Uterine smooth muscle cell (primary cell): ENCODE measurements around the gene SEZ6. TPM values are rescaled to one million over a fixed set of nuclear protein-coding genes. Genes with fewer than 3 reads are reported as not detected.

Source experiments
- total RNA-seq: library from RNA; depleted of rRNA; stranded (reverse); fragments of >200 nt; gene quantifications from 2 replicates; pipeline ENCODE4 v1.2.3, GENCODE V29; 2014

SEZ6 gene, protein sequence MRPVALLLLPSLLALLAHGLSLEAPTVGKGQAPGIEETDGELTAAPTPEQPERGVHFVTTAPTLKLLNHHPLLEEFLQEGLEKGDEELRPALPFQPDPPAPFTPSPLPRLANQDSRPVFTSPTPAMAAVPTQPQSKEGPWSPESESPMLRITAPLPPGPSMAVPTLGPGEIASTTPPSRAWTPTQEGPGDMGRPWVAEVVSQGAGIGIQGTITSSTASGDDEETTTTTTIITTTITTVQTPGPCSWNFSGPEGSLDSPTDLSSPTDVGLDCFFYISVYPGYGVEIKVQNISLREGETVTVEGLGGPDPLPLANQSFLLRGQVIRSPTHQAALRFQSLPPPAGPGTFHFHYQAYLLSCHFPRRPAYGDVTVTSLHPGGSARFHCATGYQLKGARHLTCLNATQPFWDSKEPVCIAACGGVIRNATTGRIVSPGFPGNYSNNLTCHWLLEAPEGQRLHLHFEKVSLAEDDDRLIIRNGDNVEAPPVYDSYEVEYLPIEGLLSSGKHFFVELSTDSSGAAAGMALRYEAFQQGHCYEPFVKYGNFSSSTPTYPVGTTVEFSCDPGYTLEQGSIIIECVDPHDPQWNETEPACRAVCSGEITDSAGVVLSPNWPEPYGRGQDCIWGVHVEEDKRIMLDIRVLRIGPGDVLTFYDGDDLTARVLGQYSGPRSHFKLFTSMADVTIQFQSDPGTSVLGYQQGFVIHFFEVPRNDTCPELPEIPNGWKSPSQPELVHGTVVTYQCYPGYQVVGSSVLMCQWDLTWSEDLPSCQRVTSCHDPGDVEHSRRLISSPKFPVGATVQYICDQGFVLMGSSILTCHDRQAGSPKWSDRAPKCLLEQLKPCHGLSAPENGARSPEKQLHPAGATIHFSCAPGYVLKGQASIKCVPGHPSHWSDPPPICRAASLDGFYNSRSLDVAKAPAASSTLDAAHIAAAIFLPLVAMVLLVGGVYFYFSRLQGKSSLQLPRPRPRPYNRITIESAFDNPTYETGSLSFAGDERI
- total RNA-seq: not detected in 2 replicates

DNA sequence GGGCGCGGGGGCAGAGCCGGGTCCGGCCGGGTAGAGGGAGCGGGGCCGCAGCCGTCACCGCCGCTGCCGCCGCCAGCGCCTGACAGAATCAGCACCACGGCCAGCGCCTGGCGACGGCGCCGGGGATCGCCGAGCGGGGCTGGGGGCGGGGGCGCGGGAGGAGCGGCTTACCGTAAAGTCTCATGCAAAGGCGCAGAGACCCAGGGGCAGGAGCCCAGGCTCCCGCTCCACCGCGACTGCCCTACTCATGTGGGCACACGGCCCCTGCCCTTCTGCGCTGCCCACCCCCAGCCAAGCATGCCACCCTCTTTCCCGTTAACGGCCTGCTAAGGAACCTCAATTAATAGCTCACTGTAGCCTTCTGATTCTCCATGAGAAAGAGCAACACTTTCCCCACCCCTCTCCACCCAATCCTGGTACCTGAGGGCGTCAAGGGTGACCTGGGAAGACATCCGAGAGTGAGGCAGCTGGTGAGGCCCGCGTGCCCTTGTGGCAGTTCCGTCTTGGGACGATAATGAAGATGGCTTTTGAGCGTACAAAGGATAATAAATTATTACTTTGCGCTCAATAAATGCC lies at the start of gene SEZ6:
Gene SEZ6 (minus strand): TSS at position 98 of the 576 bp plus-strand sequence. CDS start 164 bp downstream, outside the sequence.

DNA sequence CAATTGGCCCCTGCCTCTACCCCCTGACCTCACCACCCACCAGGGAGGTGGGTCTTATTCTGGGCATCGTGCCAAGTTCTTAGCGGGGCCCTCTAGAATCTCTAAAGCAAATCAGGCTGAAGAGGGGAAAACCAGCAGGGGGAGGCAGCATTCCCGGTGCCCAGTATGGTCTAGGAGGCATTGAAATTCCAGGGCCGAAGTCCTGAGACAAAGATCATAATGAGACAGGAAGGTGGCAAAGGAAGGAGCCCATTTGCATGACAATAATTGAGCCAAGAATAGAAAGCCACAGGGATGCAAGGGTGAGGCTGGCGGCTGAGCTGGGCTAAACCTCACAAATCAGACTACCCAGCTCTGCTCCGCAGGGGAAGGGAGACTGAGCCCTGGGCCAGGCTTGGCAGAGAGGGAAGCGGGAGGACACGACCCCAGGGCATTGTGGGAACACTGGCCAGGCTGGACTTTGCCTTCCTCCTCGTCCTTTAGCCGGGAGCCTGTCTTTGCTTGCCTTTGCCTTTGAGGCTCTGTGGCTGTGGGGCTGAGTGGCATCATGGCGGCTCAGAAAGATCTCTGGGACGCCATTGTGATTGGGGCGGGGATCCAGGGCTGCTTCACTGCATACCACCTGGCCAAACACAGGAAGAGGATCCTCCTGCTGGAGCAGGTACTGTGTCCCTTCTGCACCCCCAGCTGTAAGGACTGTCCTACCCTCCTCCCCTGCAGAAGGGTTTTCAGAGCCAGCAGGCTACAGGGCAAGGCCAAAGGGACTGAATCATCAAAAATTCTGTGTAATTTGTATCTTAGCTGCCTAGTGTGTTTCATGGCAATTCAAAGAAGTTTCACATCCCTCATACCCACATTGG lies 37.1 kb upstream of the SEZ6 start, which contains the start of gene PIPOX:
Gene PIPOX (plus strand): TSS at position 463 of the 860 bp plus-strand sequence. CDS start 85 bp downstream, at position 548.

DNA sequence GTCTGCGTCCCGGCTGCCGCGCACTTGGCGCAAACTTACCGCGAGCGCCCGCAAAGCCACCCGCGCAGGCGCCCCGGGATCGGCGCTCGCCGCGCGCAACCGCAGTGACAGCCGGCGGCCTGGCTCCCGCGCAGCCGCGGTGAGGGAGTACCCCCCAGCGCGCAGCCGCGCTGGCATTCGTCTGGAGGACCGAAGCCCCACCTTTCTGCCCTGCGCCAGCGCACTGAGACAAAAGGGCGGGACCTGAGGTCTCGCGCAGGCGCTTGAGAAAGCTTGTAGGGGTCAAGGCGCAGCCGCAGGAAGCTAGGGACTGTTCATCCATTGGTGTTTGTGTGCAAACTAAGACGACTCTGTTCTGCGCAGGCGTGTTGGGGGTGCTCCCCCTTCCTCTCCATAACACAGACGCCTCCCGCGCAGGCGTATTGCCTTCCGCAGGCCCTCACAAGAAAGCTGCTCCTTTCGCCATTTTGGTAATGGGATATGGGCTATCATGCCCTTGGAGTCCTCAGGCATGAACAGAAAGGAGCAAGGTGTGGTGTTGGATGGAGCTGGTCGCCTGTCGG lies 54.3 kb downstream of the SEZ6 start, which contains the start of gene PHF12:
Gene PHF12 (minus strand): TSS at position 91 of the 563 bp plus-strand sequence. CDS start 558 bp downstream, outside the sequence.

Other genes with a start within 250 kb of the SEZ6 start
- gene FAM222B, start 163.2 kb downstream of the SEZ6 start, total RNA-seq: 1.8 and 2.0 TPM in 2 replicates
- 24.2 and 29.1 TPM in 2 replicates for gene ERAL1, start 151.0 kb downstream of the SEZ6 start, total RNA-seq
- 37.2 and 43.0 TPM in 2 replicates for gene FLOT2, start 108.3 kb downstream of the SEZ6 start, total RNA-seq
- gene DHRS13, start 103.0 kb downstream of the SEZ6 start, total RNA-seq: 6.5 and 8.0 TPM in 2 replicates
- gene PHF12, start 54.5 kb downstream of the SEZ6 start, total RNA-seq: 12.8 and 18.6 TPM in 2 replicates
- 1.1 and 2.7 TPM in 2 replicates for gene PIPOX, start 37.1 kb upstream of the SEZ6 start, total RNA-seq
- gene MYO18A, start 174.4 kb upstream of the SEZ6 start, total RNA-seq: 90.3 and 97.6 TPM in 2 replicates
- not detected in 2 replicates for gene CRYBA1, start 240.8 kb upstream of the SEZ6 start, total RNA-seq